Adrenal gland (tissue), 5 donors: ENCODE measurements around the gene SMIM38.

ENCODE experiments used
- CTCF ChIP-seq, 6 experiments: fragments of 450-650 bp in 4 of 6; fragments of 200-600 bp in 2 of 6; sonication (generic) in 1 of 6; IDR thresholded peaks; 1 replicate in 5 of 6; 2 replicates in 1 of 6; pipeline versions ENCODE4 v1.5.1 to v1.8.0; 2016 to 2021; ENCODE audit warnings: antibody characterized with exemption in 6 of 6, mild to moderate bottlenecking in 2 of 6, moderate library complexity in 1 of 6
- POLR2A ChIP-seq, 2 donors: fragments of 450-650 bp; IDR thresholded peaks; one replicate each; pipeline ENCODE4 v1.6.1; 2017; ENCODE audit warnings: antibody characterized with exemption in 2 of 2, mild to moderate bottlenecking in 2 of 2, moderate library complexity in 1 of 2
- donor health status: DM: no; HTN: no; CAD: no.

- no peak for TF ChIP-seq CTCF (IDR thresholded peaks at IDR 0.05)
- no peak for TF ChIP-seq POLR2A (IDR thresholded peaks at IDR 0.05)
These were observed 34.7 kb upstream of the SMIM38 start for GRCh38 chr11:69121021-69121420.
